ENCODE results near the gene PLPP1. TPM values are rescaled to one million over a fixed set of nuclear protein-coding genes. Genes with fewer than 3 reads are reported as not detected.

PLPP1 gene
- polyA plus RNA-seq, 2 of the 4 experiments (the other 2 are of a cell fraction) = 37.7 to 71.6 TPM

GRCh38 chr5:55521881-55522280 lies 12.9 kb downstream of the PLPP1 start:
- 68% methylated on average over 5 of the region's 5 CpGs for WGBS (ENCODE audit: missing lambda C conversion rate)
- POLR2A ChIA-PET = no interaction called here

GRCh38 chr5:55520117-55520839 lies 14.5 kb downstream of the PLPP1 start:
- no peak overlapping the region for H3K4me2 ChIP-seq
- DNase-seq (ENCODE audit: low read depth in 1 of 2, low spot score in 1 of 2) (no peak), FAIRE-seq (no peak), ATAC-seq (no peak)
- WGBS (ENCODE audit: missing lambda C conversion rate) = 88% methylated on average over 2 of the region's 2 CpGs
- ChIA-PET POLR2A (interaction anchor here (0.7 kb wide), 1 partner anchor 15 kb away, joined by 4 read pairs; the partner anchor contains the start of gene PLPP1), CTCF (interaction anchor here (0.9 kb wide), 1 partner anchor 27 kb away, joined by 4 read pairs; no protein-coding TSS in a partner anchor)
- peaks cover 11% of the 10 kb centered on the region; the same call in 2 of the 3 replicates for H3K4me1 ChIP-seq
- no peaks in the 10 kb centered on the region for H3K9me3 ChIP-seq
- H3K4me3 ChIP-seq = no peak overlapping the region
- no peak overlapping the region for H3K27ac ChIP-seq
- TF ChIP-seq EHF (CRISPR knock-in tag; IDR thresholded peaks at IDR 0.05) (no peak), HOXA7 (CRISPR knock-in tag; IDR thresholded peaks at IDR 0.05) (no peak), E2F6 (IDR thresholded peaks at IDR 0.05; ENCODE audit: borderline replicate concordance, low read depth) (no peak), RARB (CRISPR knock-in tag; IDR thresholded peaks at IDR 0.05) (no peak), MAFK (IDR thresholded peaks at IDR 0.05; ENCODE audit: partially characterized antibody) (no peak), GATA3 (IDR thresholded peaks at IDR 0.05; ENCODE audit: borderline replicate concordance) (no peak), EHMT2 (IDR thresholded peaks at IDR 0.05; ENCODE audit: low read depth) (no peak), KDM5A (IDR thresholded peaks at IDR 0.05) (no peak), BCL3 (IDR thresholded peaks at IDR 0.05) (no peak), HDAC2 (IDR thresholded peaks at IDR 0.05) (no peak), MAX (IDR thresholded peaks at IDR 0.05) (no peak)

More at GRCh38 chr5:55521881-55522280, 12.9 kb downstream of the PLPP1 start:
- Histone ChIP-seq H3K27ac (no peak overlapping the region), H3K4me1 (peaks cover 11% of the 10 kb centered on the region; the same call in 2 of the 3 replicates), H3K9me3 (no peaks in the 10 kb centered on the region), H3K4me3 (no peak overlapping the region), H3K4me2 (no peak overlapping the region)
- no peak for FAIRE-seq
- ATAC-seq = no peak
- DNase-seq (ENCODE audit: low read depth in 1 of 2, low spot score in 1 of 2) = no peak
- no peak for TF ChIP-seq HOXB13 (CRISPR knock-in tag; IDR thresholded peaks at IDR 0.05; ENCODE audit: low read depth)
- TF ChIP-seq PBX3 (IDR thresholded peaks at IDR 0.05) = no peak
- TF ChIP-seq FOXS1 (CRISPR knock-in tag; IDR thresholded peaks at IDR 0.05) = no peak
- no peak for TF ChIP-seq TFCP2L1 (CRISPR knock-in tag; IDR thresholded peaks at IDR 0.05)
- TF ChIP-seq CHD4 (IDR thresholded peaks at IDR 0.05; ENCODE audit: borderline replicate concordance) = no peak
- TF ChIP-seq JUNB (IDR thresholded peaks at IDR 0.05) = no peak
- no peak for TF ChIP-seq EP300 (IDR thresholded peaks at IDR 0.05)
- no peak for TF ChIP-seq KDM5A (IDR thresholded peaks at IDR 0.05)
- TF ChIP-seq ATOH8 (CRISPR knock-in tag; IDR thresholded peaks at IDR 0.05; ENCODE audit: low read depth) = no peak
- no peak for TF ChIP-seq HOXA7 (CRISPR knock-in tag; IDR thresholded peaks at IDR 0.05)
- TF ChIP-seq CTCF (IDR thresholded peaks at IDR 0.05) = no peak
- TF ChIP-seq ELK1 (IDR thresholded peaks at IDR 0.05; ENCODE audit: low read depth, low read length) = no peak
- no peak for TF ChIP-seq PHF8 (IDR thresholded peaks at IDR 0.05; ENCODE audit: borderline replicate concordance, low read depth)
- TF ChIP-seq CHD2 (IDR thresholded peaks at IDR 0.05; ENCODE audit: low read length, partially characterized antibody) = no peak
- no peak for TF ChIP-seq ZC3H11A (IDR thresholded peaks at IDR 0.05)
- CTCF ChIA-PET = interaction anchor here (0.7 to 0.8 kb wide), 2 partner anchors 16 to 27 kb away, joined by 3 read pairs; no protein-coding TSS in a partner anchor

Measured in A549 (cell line).